Activated CD4-positive, alpha-beta T cell treated with anti-CD3 and anti-CD28 coated beads, Interleukin-2, amount 10 ng/mL, durations not matched to agents 7 days and 5 days (primary cell): ENCODE data around the gene GIPR. TPM values are rescaled to one million over a fixed set of nuclear protein-coding genes. Genes with fewer than 3 reads are reported as not detected.
"Not testable (repeated sequence)": the region's sequence is repeated elsewhere in the genome, so short reads cannot be mapped to it uniquely, and the experiment has no call there.

Experiments used
- CTCF ChIA-PET: fragments of 350-600 bp; sonication (Branson Sonifier 250); formaldehyde crosslinking; loops from one replicate; lab custom pipeline; 2021; ENCODE audit warnings: antibody characterized with exemption; lab: Charles Lee
- POLR2A ChIA-PET: fragments of 350-600 bp; sonication (Branson Sonifier 250); formaldehyde crosslinking; loops from one replicate; lab custom pipeline; 2021; ENCODE audit warnings: antibody characterized with exemption; lab: Charles Lee
- DNase-seq: peaks from one replicate; pipeline ENCODE4 v3.0.0-alpha.2; 2020
- H3K27ac Mint-ChIP-seq: one replicate; pipeline ENCODE4 v1.8.0; 2021; ENCODE audit warnings: mild to moderate bottlenecking, moderate library complexity, mixed read lengths
- H3K27me3 Mint-ChIP-seq: one replicate; pipeline ENCODE4 v1.8.0; 2021; ENCODE audit warnings: mixed read lengths
- H3K36me3 Mint-ChIP-seq: one replicate; pipeline ENCODE4 v1.8.0; 2021; ENCODE audit warnings: low read depth, mixed read lengths
- H3K4me1 Mint-ChIP-seq: one replicate; pipeline ENCODE4 v1.8.0; 2021; ENCODE audit warnings: mixed read lengths
- H3K4me3 Mint-ChIP-seq: one replicate; pipeline ENCODE4 v1.8.0; 2021; ENCODE audit warnings: mild to moderate bottlenecking, moderate library complexity, mixed read lengths
- H3K9me3 Mint-ChIP-seq: one replicate; pipeline ENCODE4 v1.8.0; 2021; ENCODE audit warnings: mixed read lengths
- total RNA-seq, 2 experiments: library from RNA; stranded (reverse); gene quantifications; one replicate each; pipeline ENCODE4 v1.2.3, GENCODE V29; 2021

GIPR gene
- total RNA-seq, 2 experiments from 2014 or later = 1.3 to 1.4 TPM

GRCh38 chr19:45681391-45682015 lies 13.5 kb downstream of the GIPR start:
- Mint-ChIP-seq H3K9me3 (no peaks in the 10 kb centered on the region), H3K4me3 (peak overlapping the region; percentile 76), H3K27me3 (peaks cover 7% of the 10 kb centered on the region), H3K4me1 (peaks cover 22% of the 10 kb centered on the region), H3K36me3 (peaks cover 15% of the 10 kb centered on the region), H3K27ac (peak overlapping the region; percentile 90)
- DNase-seq = peak; percentile 88
- CTCF ChIA-PET = interaction anchor here (0.6 to 9.2 kb wide), 14 partner anchors 11 to 300 kb away, joined by 3 to 80 read pairs (median 3); partner anchors contain the start of genes GIPR, QPCTL and SNRPD2
- POLR2A ChIA-PET = no interaction called here

GRCh38 chr19:45682117-45682516 lies 14.1 kb downstream of the GIPR start:
- ChIA-PET CTCF (interaction anchor here (0.6 to 9.2 kb wide), 5 partner anchors 10 to 39 kb away, joined by 3 to 80 read pairs (median 3); partner anchors contain the start of genes QPCTL and SNRPD2), POLR2A (no interaction called here)
- Mint-ChIP-seq H3K36me3 (peaks cover 20% of the 10 kb centered on the region), H3K27me3 (peaks cover 7% of the 10 kb centered on the region), H3K4me1 (peaks cover 19% of the 10 kb centered on the region), H3K9me3 (no peaks in the 10 kb centered on the region), H3K4me3 (peak overlapping the region; percentile 6), H3K27ac (no peak overlapping the region)
- no peak for DNase-seq

- POLR2A ChIA-PET = no interaction called here
- peak overlapping the region; percentile 17 for H3K27ac Mint-ChIP-seq
These were observed 14.9 kb downstream of the GIPR start for GRCh38 chr19:45682908-45683307.

DNA sequence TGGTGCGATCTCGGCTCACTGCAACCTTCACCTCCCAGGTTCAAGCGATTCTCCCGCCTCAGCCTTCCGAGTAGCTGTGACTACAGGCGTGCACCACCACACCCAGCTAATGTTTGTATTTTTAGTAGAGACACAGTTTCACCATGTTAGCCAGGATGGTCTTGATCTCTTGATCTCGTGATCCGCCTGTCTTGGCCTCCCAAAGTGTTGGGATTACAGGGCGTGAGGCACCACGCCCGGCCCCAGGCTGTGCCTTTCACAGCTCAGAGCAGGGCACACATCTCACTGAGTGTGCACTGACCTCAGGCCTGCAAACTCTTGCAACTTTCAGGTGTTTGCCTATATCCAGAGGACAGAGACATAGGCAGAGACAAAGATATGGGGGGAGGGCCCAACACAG lies 17.0 kb downstream of the GIPR start:
- H3K9me3 Mint-ChIP-seq, POLR2A ChIA-PET: not testable (repeated sequence)
- CTCF ChIA-PET = interaction anchor here (0.7 kb wide), 2 partner anchors 59 to 206 kb away, joined by 3 to 5 read pairs; no protein-coding TSS in a partner anchor

More at GRCh38 chr19:45682908-45683307, 14.9 kb downstream of the GIPR start:
- no peaks in the 10 kb centered on the region for H3K9me3 Mint-ChIP-seq
- H3K4me1 Mint-ChIP-seq = peaks cover 13% of the 10 kb centered on the region
- no peak for DNase-seq
- no peak overlapping the region for H3K4me3 Mint-ChIP-seq
- H3K27me3 Mint-ChIP-seq = peaks cover 2% of the 10 kb centered on the region
- CTCF ChIA-PET = interaction anchor here (0.5 kb wide), 1 partner anchor 8 kb away, joined by 4 read pairs; no protein-coding TSS in a partner anchor
- peaks cover 27% of the 10 kb centered on the region for H3K36me3 Mint-ChIP-seq

GRCh38 chr19:45687599-45687998 lies 19.6 kb downstream of the GIPR start:
- POLR2A ChIA-PET = interaction anchor here (0.6 kb wide), 1 partner anchor 498 kb away, joined by 3 read pairs; no protein-coding TSS in a partner anchor
- Mint-ChIP-seq H3K36me3 (peaks cover 43% of the 10 kb centered on the region), H3K4me3 (no peak overlapping the region), H3K9me3 (no peaks in the 10 kb centered on the region), H3K4me1 (peaks cover 14% of the 10 kb centered on the region), H3K27me3 (no peaks in the 10 kb centered on the region), H3K27ac (no peak overlapping the region)
- CTCF ChIA-PET = interaction anchor here (0.6 to 1.8 kb wide), 2 partner anchors 10 to 27 kb away, joined by 4 to 8 read pairs; no protein-coding TSS in a partner anchor
- no peak for DNase-seq

More for the DNA sequence above, 17.0 kb downstream of the GIPR start:
- not testable (repeated sequence) for DNase-seq, H3K4me3 Mint-ChIP-seq, H3K27ac Mint-ChIP-seq, H3K27me3 Mint-ChIP-seq
- Mint-ChIP-seq H3K36me3 (peaks cover 41% of the 10 kb centered on the region), H3K4me1 (peaks cover 15% of the 10 kb centered on the region)

DNA sequence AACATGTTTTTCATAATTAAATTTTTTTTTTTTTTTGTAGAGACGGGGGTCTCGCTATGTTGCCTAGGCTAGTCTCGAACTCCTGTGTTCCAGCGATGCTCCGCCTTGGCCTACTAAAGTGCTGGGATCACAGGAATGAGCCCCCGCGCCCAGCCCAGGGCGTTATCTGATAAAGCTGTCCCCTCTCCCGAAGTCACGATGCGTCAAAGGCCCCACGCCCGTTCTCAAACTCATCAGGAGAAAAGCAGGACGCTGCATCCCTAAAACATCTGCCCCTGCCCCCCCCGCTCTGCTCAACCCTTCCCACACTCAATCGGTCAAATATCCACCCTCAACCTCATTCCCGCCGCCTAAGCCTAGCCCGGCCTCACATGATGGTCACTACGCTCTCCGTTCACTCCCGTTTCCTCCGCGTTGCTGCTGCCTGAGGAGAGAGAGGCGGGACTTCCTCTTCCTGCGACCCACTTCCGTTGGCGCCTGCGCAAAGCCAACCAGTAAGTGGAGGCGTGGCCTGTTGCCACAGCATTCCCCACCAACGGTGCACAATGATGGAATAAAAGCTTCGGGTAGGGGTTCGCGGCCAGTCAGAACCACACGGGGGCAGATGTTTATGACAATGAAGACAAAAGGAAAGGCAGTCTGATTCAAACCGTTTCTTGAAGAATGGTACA lies 23.6 kb downstream of the GIPR start, which contains the start of gene SNRPD2:
Gene SNRPD2 (minus strand): TSS at position 438 of the 671 bp plus-strand sequence. CDS start 65 bp downstream, at position 373.
- peaks cover 36% of the 10 kb centered on the region for H3K36me3 Mint-ChIP-seq
- peak within 1 kb of the TSS; percentile 91 for H3K27ac Mint-ChIP-seq
- H3K27me3 Mint-ChIP-seq = no peaks in the 10 kb centered on the region
- no peaks in the 10 kb centered on the region for H3K9me3 Mint-ChIP-seq
- CTCF ChIA-PET = interaction anchor here (0.6 to 7.9 kb wide), 17 partner anchors 9 to 445 kb away, joined by 3 to 80 read pairs (median 5); partner anchors contain the start of genes FBXO46 and FOXA3
- POLR2A ChIA-PET = interaction anchor here (0.6 to 2.1 kb wide), 3 partner anchors 14 to 117 kb away, joined by 3 to 5 read pairs (median 3); no protein-coding TSS in a partner anchor
- H3K4me1 Mint-ChIP-seq = peaks cover 18% of the 10 kb centered on the region
- DNase-seq = peak; percentile 94
- peak within 1 kb of the TSS; percentile 92 for H3K4me3 Mint-ChIP-seq

- ChIA-PET CTCF (interaction anchor here (0.6 to 7.9 kb wide), 17 partner anchors 9 to 272 kb away, joined by 3 to 80 read pairs (median 5); partner anchors contain the start of genes FBXO46 and FOXA3), POLR2A (interaction anchor here (0.6 to 2.1 kb wide), 3 partner anchors 15 to 118 kb away, joined by 3 to 5 read pairs (median 3); no protein-coding TSS in a partner anchor)
- peaks cover 29% of the 10 kb centered on the region for H3K36me3 Mint-ChIP-seq
- peak within 1 kb of the TSS; percentile 91 for H3K27ac Mint-ChIP-seq
- no peaks in the 10 kb centered on the region for H3K27me3 Mint-ChIP-seq
- H3K9me3 Mint-ChIP-seq = no peaks in the 10 kb centered on the region
- H3K4me3 Mint-ChIP-seq = peak within 1 kb of the TSS; percentile 92
- peaks cover 18% of the 10 kb centered on the region for H3K4me1 Mint-ChIP-seq
- DNase-seq = peak; percentile 99
These were observed 24.4 kb downstream of the GIPR start, which contains the start of gene QPCTL for GRCh38 chr19:45692187-45693105. Gene QPCTL (plus strand): TSS chr19:45692666. CDS start chr19:45692704, 38 bp downstream.

DNA sequence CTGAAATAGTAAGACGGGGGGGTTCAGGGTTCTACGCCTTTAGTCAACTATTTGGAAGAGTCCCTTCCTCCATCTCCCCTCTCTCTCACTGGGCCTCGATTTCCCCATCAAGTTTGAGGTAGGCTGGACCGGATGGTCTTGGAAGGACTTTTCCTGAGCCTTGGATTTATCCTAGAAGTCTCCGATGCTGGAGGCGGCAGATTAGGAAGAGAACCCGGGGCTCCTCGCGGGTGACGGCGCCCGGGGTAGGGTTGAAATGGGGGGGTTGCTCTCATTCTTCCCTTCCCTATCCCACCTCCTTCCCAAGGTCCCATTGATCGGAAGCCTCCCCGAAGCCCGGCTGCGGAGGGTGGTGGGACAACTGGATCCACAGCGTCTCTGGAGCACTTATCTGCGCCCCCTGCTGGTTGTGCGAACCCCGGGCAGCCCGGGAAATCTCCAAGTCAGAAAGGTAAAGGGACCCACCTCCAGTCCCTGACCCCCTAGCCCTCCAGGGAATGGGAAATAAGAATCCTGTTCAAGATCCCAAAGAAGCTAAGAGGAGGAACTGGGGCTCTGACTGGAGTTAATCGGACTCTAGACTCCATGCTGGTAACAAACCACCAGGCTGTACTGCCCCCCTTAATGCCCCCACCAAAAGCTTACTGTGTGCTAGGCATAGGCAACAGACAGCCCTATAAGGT lies 25.2 kb downstream of the GIPR start:
- Mint-ChIP-seq H3K36me3 (peaks cover 21% of the 10 kb centered on the region), H3K4me3 (peak overlapping the region; percentile 92), H3K27me3 (no peaks in the 10 kb centered on the region), H3K27ac (peak overlapping the region; percentile 91), H3K4me1 (peaks cover 18% of the 10 kb centered on the region), H3K9me3 (no peaks in the 10 kb centered on the region)
- ChIA-PET CTCF (interaction anchor here (0.6 to 7.9 kb wide), 20 partner anchors 8 to 171 kb away, joined by 3 to 80 read pairs (median 5); partner anchors contain the start of genes FBXO46 and FOXA3), POLR2A (no interaction called here)
- DNase-seq = peak; percentile 83

DNA sequence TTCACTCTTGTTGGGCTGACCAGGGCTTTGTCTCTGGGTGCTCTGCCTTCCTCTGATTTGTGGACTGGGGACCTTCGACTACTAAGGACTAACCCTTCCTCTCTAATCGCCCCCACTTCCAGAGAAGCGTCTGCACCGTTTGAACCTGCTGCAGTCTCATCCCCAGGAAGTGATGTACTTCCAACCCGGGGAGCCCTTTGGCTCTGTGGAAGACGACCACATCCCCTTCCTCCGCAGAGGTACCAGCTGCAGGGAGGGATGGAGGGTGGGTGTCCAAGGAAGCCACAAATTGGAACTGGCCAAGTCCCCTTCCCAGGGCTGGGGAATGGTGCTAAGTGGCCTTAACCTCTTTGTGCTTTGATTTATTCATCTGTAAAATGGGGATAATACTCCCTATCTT lies 33.7 kb downstream of the GIPR start:
- H3K27ac Mint-ChIP-seq = no peak overlapping the region
- POLR2A ChIA-PET = no interaction called here
- CTCF ChIA-PET = interaction anchor here (0.7 to 2.0 kb wide), 2 partner anchors 9 to 22 kb away, joined by 3 to 8 read pairs; partner anchors contain the start of genes QPCTL and SNRPD2

DNA sequence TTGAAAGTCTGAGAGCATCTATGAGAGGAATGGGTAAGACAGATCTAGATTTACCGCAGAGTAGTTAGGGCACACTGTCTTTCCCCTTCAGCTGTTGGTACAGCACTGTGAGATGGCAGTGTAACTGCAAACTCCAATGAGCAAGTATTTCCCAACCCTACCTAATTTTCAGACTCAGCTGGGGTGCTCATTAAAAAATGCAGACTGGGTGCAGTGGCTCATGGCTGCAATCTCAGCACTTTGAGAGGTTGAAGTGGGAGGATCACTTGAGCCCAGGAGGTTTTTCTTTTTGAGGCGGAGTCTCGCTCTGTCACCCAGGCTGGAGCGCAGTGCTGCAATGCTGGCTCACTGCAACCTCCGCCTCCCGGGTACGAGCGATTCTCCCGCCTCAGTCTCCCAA lies 37.1 kb downstream of the GIPR start:
- CTCF ChIA-PET = interaction anchor here (0.7 to 3.1 kb wide), 3 partner anchors 12 to 27 kb away, joined by 5 to 17 read pairs (median 8); partner anchors contain the start of genes QPCTL and SNRPD2
- no peak overlapping the region for H3K4me3 Mint-ChIP-seq
- no peak for DNase-seq
- H3K9me3 Mint-ChIP-seq = no peaks in the 10 kb centered on the region
- no peaks in the 10 kb centered on the region for H3K27me3 Mint-ChIP-seq
- peaks cover 12% of the 10 kb centered on the region for H3K4me1 Mint-ChIP-seq
- H3K27ac Mint-ChIP-seq = no peak overlapping the region
- H3K36me3 Mint-ChIP-seq = peaks cover 17% of the 10 kb centered on the region
- POLR2A ChIA-PET = interaction anchor here (0.9 kb wide), 1 partner anchor 12 kb away, joined by 5 read pairs; no protein-coding TSS in a partner anchor

More for the DNA sequence above, 33.7 kb downstream of the GIPR start:
- Mint-ChIP-seq H3K4me3 (no peak overlapping the region), H3K4me1 (peaks cover 9% of the 10 kb centered on the region), H3K36me3 (peaks cover 8% of the 10 kb centered on the region), H3K27me3 (no peaks in the 10 kb centered on the region), H3K9me3 (no peaks in the 10 kb centered on the region)
- DNase-seq = no peak
